Measurements from ENCODE around the gene PLPP3.

GRCh38 chr1:56532350-56532683 lies 47.0 kb downstream of the PLPP3 start:
- TF ChIP-seq SUZ12 (IDR thresholded peaks at IDR 0.05; ENCODE audit: extremely low read depth, insufficient read depth, insufficient read length) = no peak
- no peak for TF ChIP-seq ZNF274 (IDR thresholded peaks at IDR 0.05; ENCODE audit: low read depth, low read length)
- TF ChIP-seq YY1 (IDR thresholded peaks at IDR 0.05; ENCODE audit: insufficient read depth, insufficient read length) = no peak

Data from NT2/D1 (cell line).